H1 (cell line): ENCODE data around the gene LPCAT3. TPM values are rescaled to one million over a fixed set of nuclear protein-coding genes. Genes with fewer than 3 reads are reported as not detected.
"Not testable (repeated sequence)": the region's sequence is repeated elsewhere in the genome, so short reads cannot be mapped to it uniquely, and the experiment has no call there.

Experiments used
- CTCF ChIA-PET: fragments of 300-600 bp; sonication (Branson Sonifier 250); formaldehyde crosslinking; loops from one replicate; lab custom pipeline; 2021; ENCODE audit not compliant: partially characterized antibody; lab: Charles Lee
- POLR2A ChIA-PET: fragments of 300-600 bp; sonication (Branson Sonifier 250); formaldehyde crosslinking; loops from one replicate; lab custom pipeline; 2021; ENCODE audit warnings: inconsistent platforms; ENCODE audit not compliant: partially characterized antibody; lab: Charles Lee
- DNase-seq, 2 experiments: peaks; one replicate each; pipeline versions ENCODE4 v3.0.0 to v3.0.0-alpha.2; 2010 to 2022; ENCODE audit warnings: low spot score in 2 of 2, low read depth in 1 of 2, mixed read lengths in 1 of 2
- FAIRE-seq: peaks from 2 replicates; lab custom pipeline; 2011; peaks lifted over from hg19 to GRCh38; lab: Jason Lieb, UNC
- H2AFZ ChIP-seq: 2 replicates; pipeline ENCODE4 v1.8.1; 2012; ENCODE audit warnings: low read length, inconsistent platforms
- H2AK5ac ChIP-seq: 2 replicates; pipeline ENCODE4 v1.6.1; 2013; ENCODE audit warnings: low read depth, low read length
- H2BK120ac ChIP-seq: replicated peaks from 2 replicates; pipeline ENCODE3; 2013; ENCODE audit warnings: low read depth, low read length, inconsistent platforms
- H2BK12ac ChIP-seq: 2 replicates; pipeline ENCODE4 v1.6.1; 2013; ENCODE audit warnings: low read depth, low read length
- H2BK15ac ChIP-seq: 2 replicates; pipeline ENCODE4 v1.6.1; 2013; ENCODE audit warnings: low read length
- H2BK20ac ChIP-seq: 2 replicates; pipeline ENCODE4 v1.6.1; 2013; ENCODE audit warnings: low read length
- H2BK5ac ChIP-seq: 2 replicates; pipeline ENCODE4 v1.6.1; 2013; ENCODE audit warnings: low read depth, low read length
- H3K14ac ChIP-seq: 2 replicates; pipeline ENCODE4 v1.6.1; 2013; ENCODE audit warnings: inconsistent platforms; ENCODE audit not compliant: insufficient read length
- H3K18ac ChIP-seq: 2 replicates; pipeline ENCODE4 v1.6.1; 2013; ENCODE audit warnings: low read length; ENCODE audit errors: extremely low read depth
- H3K23ac ChIP-seq: 2 replicates; pipeline ENCODE4 v1.6.1; 2013; ENCODE audit warnings: inconsistent platforms; ENCODE audit not compliant: insufficient read length
- H3K23me2 ChIP-seq: 2 replicates; pipeline ENCODE4 v1.6.1; 2013; ENCODE audit warnings: low read depth, low read length
- H3K27ac ChIP-seq: 2 replicates; pipeline ENCODE4 v1.6.1; 2011; ENCODE audit warnings: low read depth, low read length, inconsistent platforms
- H3K27me3 ChIP-seq, 4 experiments: replicated peaks in 1 of 4; 1 replicate in 1 of 4; 2 replicates in 3 of 4; pipeline versions ENCODE4 v1.6.1 to v1.8.1; 2011 to 2013; ENCODE audit warnings: low read length in 3 of 4, mild to moderate bottlenecking in 3 of 4, inconsistent platforms in 2 of 4, mixed read lengths in 2 of 4, moderate library complexity in 1 of 4; ENCODE audit not compliant: control insufficient read depth in 3 of 4, insufficient read depth in 3 of 4; ENCODE audit errors: extremely low read depth in 1 of 4
- H3K36me3 ChIP-seq, 4 experiments: 2 replicates each; pipeline versions ENCODE4 v1.6.1 to v1.8.1; 2011 to 2013; ENCODE audit warnings: mild to moderate bottlenecking in 4 of 4, low read length in 3 of 4, moderate library complexity in 2 of 4, control low read depth in 1 of 4, inconsistent platforms in 1 of 4; ENCODE audit not compliant: insufficient read depth in 4 of 4, control insufficient read depth in 2 of 4
- H3K4ac ChIP-seq: replicated peaks from 2 replicates; pipeline ENCODE3; 2013; ENCODE audit warnings: low read length, low read depth, mixed read lengths, inconsistent platforms; ENCODE audit not compliant: insufficient read length
- H3K4me1 ChIP-seq, 4 experiments: replicated peaks in 1 of 4; 1 replicate in 1 of 4; 2 replicates in 3 of 4; pipeline versions ENCODE4 v1.6.1 to v1.8.1; 2011 to 2013; ENCODE audit warnings: low read length in 3 of 4, inconsistent platforms in 2 of 4, mixed read lengths in 1 of 4; ENCODE audit not compliant: insufficient read depth in 4 of 4, control insufficient read depth in 3 of 4
- H3K4me2 ChIP-seq, 2 experiments: 2 replicates each; pipeline versions ENCODE4 v1.6.1 to v1.8.1; 2011 to 2013; ENCODE audit warnings: low read depth in 2 of 2, low read length in 2 of 2, control low read depth in 1 of 2, inconsistent platforms in 1 of 2, mild to moderate bottlenecking in 1 of 2; ENCODE audit not compliant: insufficient read depth in 1 of 2
- H3K4me3 ChIP-seq, 4 experiments: fragments of 200-600, 300-600 bp in 1 of 4; sonication (generic), shearing (Covaris generic), sonication (Bioruptor Twin) in 1 of 4; 2 replicates each; pipeline versions ENCODE4 v1.5.1 to v1.8.1; 2011 to 2016; ENCODE audit warnings: low read length in 4 of 4, low read depth in 3 of 4, control low read depth in 2 of 4, inconsistent platforms in 2 of 4, mild to moderate bottlenecking in 2 of 4, mixed read lengths in 1 of 4, moderate library complexity in 1 of 4; ENCODE audit not compliant: insufficient read depth in 2 of 4; ENCODE audit errors: extremely low read depth in 1 of 4
- H3K56ac ChIP-seq: replicated peaks from 2 replicates; pipeline ENCODE3; 2013; ENCODE audit warnings: low read depth, mild to moderate bottlenecking, mixed read lengths, low read length, inconsistent platforms; ENCODE audit not compliant: insufficient read length
- H3K79me1 ChIP-seq: 2 replicates; pipeline ENCODE4 v1.6.1; 2013; ENCODE audit warnings: low read depth, low read length, control low read depth
- H3K79me2 ChIP-seq, 2 experiments: 2 replicates each; pipeline versions ENCODE4 v1.6.1 to v1.8.1; 2012 to 2013; ENCODE audit warnings: low read length in 2 of 2, mild to moderate bottlenecking in 2 of 2, inconsistent platforms in 1 of 2; ENCODE audit not compliant: insufficient read depth in 2 of 2, control insufficient read depth in 1 of 2
- H3K9ac ChIP-seq, 4 experiments: replicated peaks in 1 of 4; 1 replicate in 1 of 4; 2 replicates in 3 of 4; pipeline versions ENCODE4 v1.6.1 to v1.8.1; 2011 to 2013; ENCODE audit warnings: low read depth in 3 of 4, low read length in 3 of 4, control low read depth in 2 of 4, mild to moderate bottlenecking in 2 of 4, moderate library complexity in 2 of 4, inconsistent platforms in 1 of 4; ENCODE audit errors: extremely low read depth in 1 of 4
- H3K9me3 ChIP-seq, 2 experiments: 2 replicates each; pipeline versions ENCODE4 v1.6.1 to v1.8.1; 2012 to 2013; ENCODE audit warnings: mild to moderate bottlenecking in 2 of 2, moderate library complexity in 2 of 2, control low read depth in 1 of 2, inconsistent platforms in 1 of 2, low read depth in 1 of 2, low read length in 1 of 2, mixed read lengths in 1 of 2; ENCODE audit not compliant: insufficient read depth in 2 of 2
- H4K20me1 ChIP-seq, 2 experiments: replicated peaks in 1 of 2; 2 replicates each; pipeline versions ENCODE3 to v1.8.1; 2011 to 2013; ENCODE audit warnings: inconsistent platforms in 2 of 2, low read length in 2 of 2, mild to moderate bottlenecking in 1 of 2; ENCODE audit not compliant: insufficient read depth in 2 of 2, control insufficient read depth in 1 of 2
- H4K5ac ChIP-seq: 2 replicates; pipeline ENCODE4 v1.6.1; 2013; ENCODE audit warnings: low read length, low read depth, mixed read lengths, inconsistent platforms; ENCODE audit not compliant: insufficient read length
- H4K8ac ChIP-seq: 2 replicates; pipeline ENCODE4 v1.8.0; 2013; ENCODE audit warnings: mild to moderate bottlenecking, moderate library complexity, low read length, inconsistent platforms; ENCODE audit not compliant: insufficient read depth; ENCODE audit errors: extremely low read depth
- H4K91ac ChIP-seq: replicated peaks from 2 replicates; pipeline ENCODE3; 2013; ENCODE audit warnings: low read length, mixed read lengths, inconsistent platforms; ENCODE audit not compliant: insufficient read length
- WGBS, 2 experiments: shearing (Covaris generic) in 1 of 2; methylation state at CpG; one replicate each; pipeline versions ENCODE4 v1.1.6 to v1.1.7; 2013 to 2015; ENCODE audit warnings: low lambda C conversion rate in 2 of 2, mixed read lengths in 2 of 2, inconsistent platforms in 1 of 2, low coverage in 1 of 2, missing lambda C conversion rate in 1 of 2; ENCODE audit not compliant: insufficient replicate concordance in 2 of 2, insufficient coverage in 1 of 2, insufficient read length in 1 of 2; ENCODE audit errors: extremely low coverage in 1 of 2, missing lambda C conversion rate in 1 of 2; 5-methylcytosine and 5-hydroxymethylcytosine counted together
- polyA plus RNA-seq, 7 experiments: library from polyadenylated mRNA; depleted of rRNA in 3 of 7; stranded (reverse) in 5 of 7; unstranded in 2 of 7; fragments of >200 nt in 5 of 7; fragments of 200-250 nt in 2 of 7; gene quantifications; 1 replicate in 5 of 7; 2 replicates in 1 of 7; 4 replicates in 1 of 7; pipeline versions ENCODE4 v1.2.1 to v1.2.3, GENCODE V29; 2011 to 2013; ENCODE audit warnings: missing spikeins in 2 of 7, mixed read lengths in 2 of 7
- total RNA-seq: library from RNA; stranded (reverse); fragmentation: NEBNext Ultra II Directional; extraction: Animal tissue kit (Norgen Biotek cat#: 25700); gene quantifications from 2 replicates; pipeline ENCODE4 v1.2.1, GENCODE V29; 2021

Gene LPCAT3
- total and polyA plus RNA-seq, 2 of the 8 experiments (the other 6 are each of a cell fraction or from before 2014, with no cell fraction given): 55.8 to 70.4 TPM

GRCh38 chr12:7037411-7037810, 19.1 kb upstream of the LPCAT3 start:
- H3K4ac ChIP-seq, H3K23me2 ChIP-seq, H4K91ac ChIP-seq, H3K4me1 ChIP-seq, H3K9me3 ChIP-seq, H3K79me2 ChIP-seq, H3K27ac ChIP-seq, H4K20me1 ChIP-seq, H3K4me2 ChIP-seq, H2BK120ac ChIP-seq, DNase-seq, H2BK20ac ChIP-seq, H2BK5ac ChIP-seq, H3K79me1 ChIP-seq, H3K36me3 ChIP-seq, H2AK5ac ChIP-seq, H2BK12ac ChIP-seq, H3K14ac ChIP-seq, H4K8ac ChIP-seq, FAIRE-seq, H3K9ac ChIP-seq, H2AFZ ChIP-seq, H2BK15ac ChIP-seq, H3K4me3 ChIP-seq, H3K27me3 ChIP-seq, H3K18ac ChIP-seq, H4K5ac ChIP-seq, H3K23ac ChIP-seq, H3K56ac ChIP-seq: not testable (repeated sequence)
- CTCF ChIA-PET: interaction anchor here (1.1 to 2.8 kb wide), 3 partner anchors 18 to 72 kb away, joined by 3 to 14 read pairs (median 6); partner anchors contain the start of gene LPCAT3
- POLR2A ChIA-PET: interaction anchor here (0.7 to 2.0 kb wide), 3 partner anchors 16 to 93 kb away, joined by 3 to 6 read pairs (median 5); partner anchors contain the start of genes C12orf57 and RNU7-1
- 92% methylated on average over 11 of the region's 32 CpGs; no CpG with 5 or more reads in 1 of the 2 experiments for WGBS, 2 experiments
